ENCODE results near the gene CHCHD3.

DNA sequence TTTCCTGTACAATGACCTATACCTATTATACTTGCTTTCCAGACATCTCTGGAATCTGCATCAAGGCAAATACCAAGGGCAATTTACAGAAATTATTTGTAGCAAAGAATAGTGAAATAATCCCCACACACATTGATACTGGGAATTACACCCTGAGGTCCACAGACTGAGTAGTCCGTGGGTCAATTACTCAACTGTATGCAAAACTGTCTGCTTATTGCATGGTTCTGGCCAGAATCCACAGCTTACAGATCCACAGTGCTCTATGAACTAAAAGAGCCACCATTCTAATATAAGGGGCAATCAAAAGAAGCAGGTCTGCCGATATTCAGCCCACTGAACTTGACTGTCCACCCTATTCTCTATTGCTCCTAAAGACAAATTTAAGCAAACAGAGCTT is 5.7 kb downstream of the CHCHD3 start:
- TF ChIP-seq CREB5 (CRISPR knock-in tag; IDR thresholded peaks at IDR 0.05; ENCODE audit: low read depth) = no peak
- TF ChIP-seq OSR1 (CRISPR knock-in tag; IDR thresholded peaks at IDR 0.05) = no peak
- TF ChIP-seq ARNTL (CRISPR knock-in tag; IDR thresholded peaks at IDR 0.05; ENCODE audit: borderline replicate concordance, low read depth) = no peak
- no peak for TF ChIP-seq ESRRG (CRISPR knock-in tag; IDR thresholded peaks at IDR 0.05)
- no peak for TF ChIP-seq ZNF565 (CRISPR knock-in tag; conservative IDR thresholded peaks at IDR 0.05; ENCODE audit: low read depth)
- no peak for TF ChIP-seq RARB (CRISPR knock-in tag; IDR thresholded peaks at IDR 0.05)
- TF ChIP-seq POU6F1 (CRISPR knock-in tag; IDR thresholded peaks at IDR 0.05; ENCODE audit: borderline replicate concordance, low read depth) = no peak
- no peak for TF ChIP-seq PATZ1 (CRISPR knock-in tag; IDR thresholded peaks at IDR 0.05; ENCODE audit: borderline replicate concordance)

Measured in SK-N-SH treated with all-trans-retinoic acid at 6 μM for 48 hours (cell line).